Right lung (tissue), 5 donors: ENCODE results near the gene CCZ1B. TPM values are rescaled to one million over a fixed set of nuclear protein-coding genes. Genes with fewer than 3 reads are reported as not detected.
"Not testable (repeated sequence)": the region's sequence is repeated elsewhere in the genome, so short reads cannot be mapped to it uniquely, and the experiment has no call there.

Source experiments
- DNase-seq, 2 donors: peaks; one replicate each; pipeline ENCODE4 v3.0.0-alpha.2; 2013
- polyA plus RNA-seq, 5 donors: library from polyadenylated mRNA; unstranded; fragments of 120-200 nt; gene quantifications; one replicate each; pipeline versions ENCODE4 v1.2.1 to v1.2.3, GENCODE V29; 2013; ENCODE audit warnings: inconsistent platforms in 1 of 5, low replicate concordance in 1 of 5; ENCODE audit not compliant: insufficient read length in 5 of 5, insufficient read depth in 1 of 5

Gene CCZ1B
- polyA plus RNA-seq, 5 donors, result 61.2 to 95.7 (median 79.6) TPM

DNA sequence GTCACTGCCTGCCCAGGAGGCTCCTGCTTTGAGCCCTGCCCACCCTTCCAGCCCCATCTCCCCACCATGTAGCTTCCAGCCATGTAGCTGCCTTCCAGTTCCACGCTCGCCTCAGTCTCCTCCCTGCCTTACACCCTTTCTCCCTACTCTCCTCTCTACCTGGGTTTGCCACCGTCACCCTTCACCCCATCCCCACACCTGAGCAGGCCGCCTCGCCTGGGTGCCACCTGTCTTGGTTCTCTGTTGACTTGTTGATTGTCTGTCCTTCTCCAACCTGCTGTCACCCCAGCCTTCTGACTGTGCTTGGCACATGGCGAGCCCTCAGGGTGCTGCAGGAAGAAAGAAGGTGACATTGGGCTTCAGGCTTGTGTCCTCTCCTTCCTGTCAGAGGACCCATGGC lies 75.9 kb downstream of the CCZ1B start:
- not testable (repeated sequence) for DNase-seq

DNA sequence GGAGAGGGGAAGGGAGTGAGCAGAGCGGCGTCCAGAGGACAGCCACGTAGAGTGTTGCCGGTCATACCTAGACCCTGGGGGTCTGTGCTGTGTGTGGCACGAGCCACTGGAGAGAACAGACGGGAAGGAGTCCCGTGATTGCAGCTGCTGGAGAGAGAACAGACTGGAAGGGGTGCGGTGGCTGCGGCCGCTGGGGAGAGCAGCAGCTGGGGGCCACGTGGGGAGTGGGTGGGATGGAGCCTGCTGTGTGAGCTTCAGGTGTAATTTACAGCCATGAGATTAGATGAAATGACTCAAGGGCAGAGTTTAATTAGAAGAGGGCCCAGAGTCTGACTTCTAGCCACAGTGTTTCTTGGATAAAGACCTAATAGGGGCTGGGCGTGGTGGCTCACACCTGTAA lies 76.7 kb downstream of the CCZ1B start:
- DNase-seq, result not testable (repeated sequence)

Other genes with a start within 250 kb of the CCZ1B start
- gene ZDHHC4, start 248.8 kb downstream of the CCZ1B start, polyA plus RNA-seq, result 10 to 100 TPM; 69.4 to 82.8 (median 75.9) TPM
- gene INTS15, start 236.3 kb downstream of the CCZ1B start, polyA plus RNA-seq, result 10 to 100 TPM; 28.8 to 48.1 (median 43.1) TPM
- gene ZNF853, start 210.7 kb downstream of the CCZ1B start, polyA plus RNA-seq, result 10 to 100 TPM; 11.6 to 19.4 (median 12.6) TPM
- gene ZNF316, start 189.0 kb downstream of the CCZ1B start, polyA plus RNA-seq, result 10 to 100 TPM; 34.3 to 46.9 (median 44.7) TPM
- gene ZNF12, start 119.3 kb downstream of the CCZ1B start, polyA plus RNA-seq, result 10 to 100 TPM; 27.0 to 43.8 (median 36.5) TPM
- gene RSPH10B2, start 72.2 kb downstream of the CCZ1B start, polyA plus RNA-seq, result 1 to 10 TPM in 4 of 5 donors, under 1 TPM in 1; 0.74 to 4.8 (median 4.3) TPM